ENCODE results near the gene MAGEB1.

MAGEB1 gene

DNA sequence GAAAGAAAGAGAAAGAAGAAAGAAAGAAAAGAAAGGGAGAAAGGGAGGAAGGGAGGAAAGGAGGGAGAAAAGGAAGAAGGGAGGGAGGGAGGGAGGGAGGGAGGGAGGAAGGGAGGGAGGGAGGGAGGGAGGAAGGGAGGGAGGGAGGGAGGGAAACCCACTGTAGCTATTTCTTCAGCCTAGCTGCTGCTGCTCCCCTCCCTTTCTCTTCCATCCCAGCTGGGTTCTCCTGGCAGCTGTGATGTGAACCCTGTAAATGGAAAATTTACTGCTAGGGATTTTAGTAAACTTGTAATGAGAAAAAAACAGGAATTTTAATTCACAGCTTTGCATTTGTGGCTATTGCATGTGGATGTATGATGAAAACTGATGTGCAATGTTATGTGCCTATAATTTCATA is 54.3 kb downstream of the MAGEB1 start:
- no peak for DNase-seq

All from stimulated activated naive CD4-positive, alpha-beta T cell (primary cell).